GM21737 (cell line): Measurements from ENCODE around the gene CNTFR.

Source experiments
- ATAC-seq: cut with Tn5 transposase; IDR thresholded peaks from one replicate; pipeline ENCODE4 v1.9.1; 2021; ENCODE audit warnings: mild to moderate bottlenecking, moderate library complexity; ENCODE audit not compliant: unreplicated experiment

Gene CNTFR

DNA sequence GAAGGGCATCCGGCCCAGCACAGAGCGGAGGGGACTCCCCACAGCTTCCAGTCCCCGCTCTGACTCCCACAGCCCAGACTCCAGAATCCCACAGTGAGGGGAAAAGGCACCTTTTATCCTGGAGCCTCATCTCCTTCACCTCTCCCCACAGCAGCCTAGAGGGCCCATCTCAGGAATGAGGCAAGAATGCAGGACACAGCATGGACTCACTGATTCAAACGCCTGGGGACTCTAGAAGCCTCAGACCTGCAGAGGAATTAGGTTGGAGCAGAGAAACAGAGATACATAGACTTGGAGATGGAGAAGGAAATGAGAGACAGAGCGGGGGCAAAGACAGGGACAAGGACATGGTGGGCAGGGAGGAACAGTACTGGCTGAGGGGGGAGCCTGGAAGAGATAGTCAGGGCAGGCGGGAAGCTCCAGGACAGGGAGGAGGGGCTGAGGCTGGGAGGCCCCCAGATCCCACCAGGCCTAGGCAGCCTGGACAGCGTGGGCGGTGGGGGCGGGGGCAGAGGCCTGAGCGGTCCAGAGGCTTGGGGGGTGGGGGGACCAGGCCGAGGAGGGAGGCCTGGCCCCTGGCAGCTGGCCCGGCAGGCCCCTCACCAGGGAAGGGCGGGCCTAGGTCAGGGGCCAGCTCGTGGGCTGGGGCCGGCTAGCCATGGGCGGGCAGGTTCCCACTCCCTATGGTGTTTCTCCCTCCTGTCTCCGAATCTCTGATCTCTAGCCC is 15.8 kb downstream of the CNTFR start:
- ATAC-seq, result no peak

DNA sequence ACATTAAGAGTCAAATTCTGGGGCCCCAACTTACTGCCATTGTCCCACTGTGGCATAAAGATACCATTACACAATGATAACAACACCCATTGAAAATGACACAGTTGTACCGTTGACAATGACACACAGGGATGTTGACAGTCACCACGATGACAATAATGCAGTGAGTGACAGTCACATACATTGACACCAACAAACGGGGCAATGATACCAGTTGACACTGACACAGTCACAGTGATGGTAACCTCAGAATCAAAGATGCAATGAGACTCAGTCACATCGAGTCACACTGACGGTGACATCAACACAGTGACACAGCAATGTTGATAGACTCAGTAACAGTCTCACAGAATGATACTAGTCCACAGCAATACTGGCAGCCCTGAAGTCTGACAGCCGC is 16.9 kb downstream of the CNTFR start:
- ATAC-seq, result no peak

DNA sequence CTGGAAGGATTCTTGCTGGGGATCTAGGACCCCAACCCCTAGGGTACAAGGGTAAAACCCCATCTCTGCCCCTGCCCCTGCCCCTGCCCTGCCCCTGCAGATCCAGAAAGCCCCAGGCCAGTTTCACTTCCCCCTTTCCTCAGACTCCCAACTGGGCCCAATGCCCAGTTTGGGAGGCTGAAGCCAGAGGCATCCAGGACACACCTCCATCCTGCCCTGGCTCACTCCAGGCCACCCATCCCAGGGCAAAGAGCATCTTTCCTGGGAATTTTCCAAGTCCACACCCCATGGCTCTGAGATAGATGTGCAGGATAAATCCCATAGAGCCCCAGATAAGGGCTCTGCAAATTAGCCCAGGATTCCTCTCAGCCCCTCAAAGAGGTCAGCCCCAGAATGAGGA is 17.4 kb downstream of the CNTFR start:
- no peak for ATAC-seq

DNA sequence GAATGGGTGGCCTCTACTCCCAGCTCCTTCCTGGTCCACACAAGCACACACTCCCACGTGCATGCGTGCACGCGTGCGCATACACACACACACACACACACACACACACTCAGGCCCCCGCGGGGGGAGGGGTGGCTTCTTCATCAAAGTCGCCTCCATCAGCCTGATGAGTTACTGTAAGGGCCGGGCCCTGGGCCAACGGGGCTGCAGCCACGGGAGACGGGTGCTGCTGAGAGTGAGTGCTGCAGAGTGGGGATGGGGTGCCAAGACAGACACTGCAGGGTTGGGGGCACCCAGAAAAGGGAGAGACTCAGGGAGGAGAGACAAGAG is 18.1 kb downstream of the CNTFR start:
- ATAC-seq, result no peak

DNA sequence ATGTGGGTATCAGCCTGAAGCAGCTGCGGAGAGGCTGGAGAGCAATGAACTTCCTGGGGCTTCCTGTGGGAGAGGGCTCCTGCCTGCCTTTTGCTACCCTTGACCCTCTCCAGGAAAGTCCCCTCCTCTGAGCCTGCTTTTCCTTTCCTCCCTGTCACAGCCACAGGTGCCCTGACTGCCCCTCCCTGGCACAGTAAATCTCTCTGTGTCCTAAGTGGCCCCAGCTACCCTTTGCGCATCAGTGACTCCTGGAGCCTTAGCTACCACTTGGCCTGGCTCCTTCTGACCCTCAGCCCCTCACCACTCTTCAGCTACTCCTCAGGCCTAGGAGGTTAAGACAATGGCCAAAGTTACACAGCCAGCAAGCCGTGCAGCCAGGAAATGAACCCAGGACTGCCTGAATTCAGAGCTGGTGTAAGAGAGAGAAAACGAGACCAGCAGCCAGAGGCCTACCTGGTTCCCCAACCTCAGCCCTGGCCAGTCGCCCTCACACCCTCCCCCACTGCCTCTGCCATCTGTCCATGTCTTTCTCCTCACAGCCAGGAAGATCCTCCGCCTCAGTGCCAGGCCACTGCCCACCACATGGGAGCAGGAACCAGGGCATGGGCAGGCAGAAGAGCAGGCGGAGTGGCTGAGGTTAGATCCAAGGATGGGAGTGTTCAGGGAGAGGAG is 18.6 kb downstream of the CNTFR start:
- no peak for ATAC-seq

GRCh38 chr9:34570376-34570775 is 19.1 kb downstream of the CNTFR start:
- ATAC-seq, result no peak

- no peak for ATAC-seq
Observed at GRCh38 chr9:34568774-34569173, 20.8 kb downstream of the CNTFR start.

DNA sequence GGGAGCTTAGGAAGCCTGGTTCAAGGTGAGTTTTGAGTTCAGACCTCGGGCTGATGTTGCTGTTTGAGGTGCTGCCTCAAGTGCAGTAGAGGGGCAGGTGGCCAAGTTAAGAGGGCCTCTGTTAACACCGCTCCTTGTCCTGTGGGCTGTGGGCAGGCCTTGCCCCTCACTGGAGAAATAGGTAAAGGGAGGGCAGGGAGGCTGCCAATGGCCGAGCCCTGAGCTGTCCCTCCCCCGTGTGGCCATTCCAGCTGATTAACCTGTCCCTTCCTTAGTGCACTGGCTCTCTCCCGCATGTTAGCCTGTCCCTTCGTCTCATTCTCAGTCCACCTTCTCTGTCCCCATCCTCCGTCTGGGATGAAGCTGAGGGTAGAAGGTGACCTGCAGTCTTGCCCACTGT is 21.4 kb downstream of the CNTFR start:
- no peak for ATAC-seq

DNA sequence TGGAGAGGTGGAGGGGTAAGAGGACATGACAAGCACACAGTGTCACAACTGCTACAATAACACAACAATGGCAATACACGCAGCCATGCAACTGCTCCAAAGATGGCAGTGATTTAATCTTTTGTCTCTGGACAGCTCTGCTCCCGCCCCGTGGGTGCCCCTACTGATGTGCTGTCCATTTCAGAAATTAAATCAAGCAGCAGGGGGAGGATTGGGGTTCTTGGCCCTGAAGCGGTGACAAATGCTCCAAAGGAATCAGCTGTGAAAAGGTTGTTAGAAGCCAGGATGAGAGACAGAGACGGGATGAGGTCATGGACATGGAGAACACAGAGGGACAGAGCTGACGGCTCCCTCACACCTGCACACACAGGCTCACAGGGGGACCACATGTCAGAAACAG is 22.6 kb downstream of the CNTFR start:
- ATAC-seq, result no peak

- no peak for ATAC-seq
Observed at GRCh38 chr9:34566322-34566721, 23.2 kb downstream of the CNTFR start.

- ATAC-seq, result no peak
Observed at GRCh38 chr9:34565856-34566255, 23.7 kb downstream of the CNTFR start.

DNA sequence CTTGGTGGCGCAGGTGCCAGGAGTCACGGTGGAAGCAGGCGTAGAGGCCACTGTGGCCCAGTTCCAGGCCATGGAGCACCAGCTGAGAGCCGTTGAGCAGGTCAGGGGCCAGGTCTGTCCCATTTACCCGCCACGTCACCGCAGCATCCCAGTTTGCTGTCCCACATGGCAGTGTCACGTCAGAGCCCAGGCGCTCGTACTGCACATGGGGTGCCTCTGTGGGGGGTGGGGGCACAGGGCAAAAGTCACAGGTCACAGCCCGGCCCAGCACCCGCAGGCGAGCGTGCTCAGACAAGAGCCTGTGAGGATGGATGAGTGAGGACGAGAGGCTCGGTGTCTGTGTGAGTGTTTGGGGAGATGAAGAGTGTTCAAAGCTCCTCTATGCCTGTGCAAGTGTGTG is 24.9 kb downstream of the CNTFR start:
- ATAC-seq, result no peak

DNA sequence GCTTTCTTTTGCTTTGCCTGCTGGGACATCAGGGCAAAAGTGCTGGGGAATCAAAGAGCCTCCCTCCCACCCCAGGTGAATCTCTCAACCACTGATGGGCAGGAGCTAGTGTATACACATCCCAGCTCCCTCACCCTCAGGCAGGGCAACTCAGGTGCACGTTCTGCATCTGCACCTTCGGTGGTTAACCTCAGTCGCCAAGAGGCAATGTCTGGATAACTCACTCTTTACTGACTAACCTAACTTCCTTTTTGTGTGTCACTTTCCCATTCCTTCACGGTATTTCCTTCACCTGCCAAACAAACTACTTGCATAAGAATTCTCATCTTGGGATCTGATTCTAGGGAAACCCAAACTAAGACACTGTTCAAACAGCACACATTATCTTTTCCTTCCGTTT is 26.3 kb downstream of the CNTFR start:
- ATAC-seq, result no peak

- ATAC-seq, result no peak
Observed at GRCh38 chr9:34562135-34562745, 27.3 kb downstream of the CNTFR start.

- ATAC-seq, result no peak
Observed at GRCh38 chr9:34560599-34561214, 28.8 kb downstream of the CNTFR start.

GRCh38 chr9:34559624-34560455 is 29.7 kb downstream of the CNTFR start:
- ATAC-seq, result no peak

GRCh38 chr9:34558919-34559623 is 30.5 kb downstream of the CNTFR start:
- ATAC-seq, result no peak

DNA sequence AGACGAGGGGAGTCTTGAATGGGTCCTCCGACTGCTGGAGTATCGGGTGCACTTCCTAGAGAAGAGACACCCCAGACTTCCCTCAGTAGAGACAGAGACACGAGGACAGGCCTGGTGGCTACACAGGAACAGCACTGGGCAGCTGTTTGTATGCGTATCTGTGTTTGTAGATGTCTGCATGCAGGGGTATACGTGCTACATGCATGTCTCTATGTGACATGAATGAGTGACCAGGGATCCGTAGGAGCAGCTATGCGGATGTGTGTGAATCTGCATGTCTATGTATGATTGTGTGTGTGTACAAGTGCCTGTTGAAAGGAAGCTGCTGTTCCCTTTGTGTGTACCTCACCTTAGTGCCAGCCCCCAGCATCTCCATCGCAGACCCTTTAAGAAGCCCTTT is 31.2 kb downstream of the CNTFR start:
- ATAC-seq, result no peak

- no peak for ATAC-seq
Observed at GRCh38 chr9:34557426-34558321, 31.9 kb downstream of the CNTFR start.

GRCh38 chr9:34556949-34557348 is 32.6 kb downstream of the CNTFR start:
- no peak for ATAC-seq
